Measurements from ENCODE around the gene UTP3. TPM values are rescaled to one million over a fixed set of nuclear protein-coding genes. Genes with fewer than 3 reads are reported as not detected.
"Not testable (repeated sequence)": the region's sequence is repeated elsewhere in the genome, so short reads cannot be mapped to it uniquely, and the experiment has no call there.

The UTP3 gene
- total RNA-seq, 1 donor from 2014 or later, result 47.4 TPM

DNA sequence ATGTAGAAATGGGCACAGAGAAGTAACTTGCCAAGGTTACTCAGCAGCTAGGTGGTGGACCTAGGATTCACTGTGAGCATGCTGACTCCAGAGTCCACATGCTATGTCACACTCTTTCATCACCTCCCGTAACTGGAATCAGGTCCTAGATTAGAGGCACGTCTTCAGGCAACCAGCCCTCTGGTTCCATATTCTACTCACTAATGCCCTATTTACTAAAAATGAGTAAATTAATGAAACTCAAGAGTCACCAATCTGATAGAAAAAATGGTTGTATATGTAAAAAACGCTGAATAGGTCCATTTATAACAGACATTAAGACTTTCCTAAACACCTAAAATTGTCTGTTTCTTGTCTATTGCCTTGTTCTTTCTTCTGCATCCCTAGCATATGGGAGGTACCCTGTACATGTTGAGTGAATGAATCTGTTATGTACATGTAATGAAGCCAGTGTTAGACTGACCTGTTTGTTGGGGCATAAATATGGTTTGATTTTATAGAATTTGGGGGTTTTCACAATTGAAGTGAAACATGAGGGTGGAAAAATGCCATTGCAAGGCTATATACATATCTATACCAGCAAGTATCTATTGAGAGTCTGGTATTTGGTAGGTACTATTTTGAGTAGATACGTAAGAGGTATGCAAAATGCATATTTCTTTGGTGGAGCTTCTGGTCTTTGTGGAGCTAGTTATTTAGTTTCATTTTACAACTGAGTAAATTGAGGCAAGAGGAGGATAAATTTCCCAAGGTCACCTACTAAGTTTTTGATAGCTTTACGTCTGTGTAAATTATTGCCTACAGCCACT, 26.0 kb downstream of the UTP3 start:
- DNase-seq (ENCODE audit: low read depth), result peak; percentile 81

DNA sequence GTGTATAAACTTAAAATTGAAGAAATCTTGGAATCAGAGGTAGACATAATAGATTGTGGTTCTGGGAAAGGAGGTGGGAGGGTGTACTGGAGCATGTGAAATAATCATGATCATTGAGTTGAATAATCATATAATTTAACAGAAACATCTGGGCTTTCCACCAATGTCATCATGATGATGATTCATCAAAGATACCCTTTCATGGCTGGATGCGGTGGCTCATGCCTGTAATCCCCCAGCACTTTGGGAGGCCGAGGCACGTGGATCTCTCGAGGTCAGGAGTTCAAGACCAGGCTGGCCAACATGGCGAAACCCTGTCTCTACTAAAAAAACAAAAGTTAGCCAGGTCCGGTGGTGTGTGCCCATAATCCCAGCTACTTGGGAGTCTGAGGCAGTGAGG, 26.8 kb downstream of the UTP3 start:
- DNase-seq (ENCODE audit: low read depth), result peak; percentile 80

DNA sequence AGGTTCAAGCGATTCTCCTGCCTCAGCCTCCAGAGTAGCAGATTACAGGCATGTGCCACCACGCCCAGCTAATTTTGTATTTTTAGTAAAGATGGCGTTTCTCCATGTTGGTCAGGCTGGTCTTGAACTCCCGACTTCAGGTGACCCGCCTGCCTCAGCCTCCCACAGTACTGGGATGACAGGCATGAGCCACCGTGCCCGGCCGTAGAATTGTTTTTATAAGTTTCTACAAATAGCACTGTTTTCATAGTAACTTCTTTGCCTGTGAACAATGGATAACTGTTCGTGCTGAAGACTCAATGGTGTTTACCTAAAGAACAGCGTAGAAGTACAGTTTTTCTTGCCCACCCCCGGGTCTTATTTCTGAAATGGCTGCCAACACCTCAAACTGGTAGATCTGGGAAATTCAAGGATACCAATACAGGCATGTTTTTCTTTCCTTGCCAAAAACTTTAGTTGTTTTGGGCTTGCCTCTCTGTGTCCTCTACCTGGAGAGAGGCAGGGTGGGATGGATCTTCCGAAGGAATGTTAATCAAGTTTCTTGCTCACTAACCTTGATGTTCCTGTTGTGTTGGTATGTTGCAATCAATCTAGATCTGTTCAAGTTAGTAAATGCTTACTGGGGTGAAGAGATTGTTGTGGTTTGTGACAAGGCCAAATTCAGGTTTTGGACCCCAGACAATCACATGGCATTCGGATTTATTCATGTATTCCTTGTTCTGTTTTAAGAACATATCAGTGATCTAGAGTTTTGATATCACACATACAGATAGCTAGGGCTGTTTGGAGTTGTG, 30.7 kb downstream of the UTP3 start:
- DNase-seq (ENCODE audit: low read depth), result peak; percentile 91

DNA sequence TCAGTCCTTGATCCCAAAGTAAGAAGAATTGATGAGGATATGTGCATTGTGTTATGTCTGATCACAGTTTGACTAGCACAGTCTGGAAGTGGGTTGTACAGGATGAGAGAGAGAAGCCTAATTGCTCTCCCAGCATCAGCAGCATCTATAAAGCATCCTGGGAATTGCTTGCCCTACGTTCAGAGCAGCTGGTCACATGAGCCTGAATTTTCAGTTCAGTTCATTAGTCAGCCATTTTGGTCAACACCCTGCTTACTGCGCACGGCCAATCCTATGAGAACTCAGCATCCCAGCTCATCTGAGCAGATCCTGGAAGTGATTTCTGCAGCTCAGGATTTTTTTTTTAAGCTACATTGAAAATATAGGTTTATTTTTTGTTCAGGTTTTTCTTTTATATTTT, 33.4 kb downstream of the UTP3 start, which contains the start of gene RUFY3:
TSS of gene RUFY3 (plus strand) at position 218 of the 400 bp plus-strand sequence. CDS start 610 bp downstream, outside the sequence.
- peak; percentile 82 for DNase-seq (ENCODE audit: low read depth)

DNA sequence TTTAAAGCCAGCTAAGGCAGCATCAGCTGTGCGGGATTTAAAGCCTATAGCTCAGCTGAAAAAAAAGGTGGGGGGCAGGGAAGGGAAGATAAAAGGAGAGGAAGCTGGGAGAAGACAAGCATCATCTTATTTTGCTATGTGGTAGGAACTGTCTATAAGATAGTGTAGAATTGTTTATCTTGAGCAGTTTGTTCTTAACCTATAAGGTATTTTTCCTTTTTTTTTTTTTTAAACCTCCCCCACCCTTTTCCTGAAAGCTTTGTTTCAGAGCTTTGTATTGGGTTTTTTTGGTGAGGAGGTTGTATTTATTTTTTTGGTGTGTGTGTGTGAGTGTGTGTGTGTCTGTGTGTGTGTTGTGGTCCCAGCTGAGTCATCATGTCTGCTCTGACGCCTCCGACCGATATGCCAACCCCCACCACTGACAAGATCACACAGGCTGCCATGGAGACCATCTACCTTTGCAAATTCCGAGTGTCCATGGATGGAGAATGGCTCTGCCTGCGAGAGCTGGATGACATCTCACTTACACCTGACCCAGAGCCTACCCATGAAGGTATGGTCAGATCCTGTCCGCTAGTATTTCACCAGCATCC, 34.0 kb downstream of the UTP3 start:
- DNase-seq (ENCODE audit: low read depth), result peak; percentile 61

DNA sequence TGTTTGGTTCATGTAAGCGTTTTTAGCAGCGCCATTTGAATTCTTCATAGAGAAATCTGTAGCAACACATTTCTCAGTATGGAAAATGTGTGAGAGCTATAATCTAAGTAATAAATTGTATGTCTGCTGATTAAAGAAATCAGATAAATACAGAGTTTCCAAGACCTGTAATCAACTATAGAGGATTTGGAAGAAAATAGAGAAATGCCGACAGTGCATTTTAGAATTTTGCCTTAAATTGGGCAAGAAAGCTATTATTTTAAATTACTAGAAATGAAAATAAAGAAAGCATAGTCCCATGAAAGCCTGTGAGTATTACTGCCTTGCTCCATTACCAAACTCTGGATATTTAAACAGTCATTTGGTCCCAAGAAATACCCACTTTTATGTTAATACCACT, 36.1 kb downstream of the UTP3 start:
- DNase-seq (ENCODE audit: low read depth), result no peak

DNA sequence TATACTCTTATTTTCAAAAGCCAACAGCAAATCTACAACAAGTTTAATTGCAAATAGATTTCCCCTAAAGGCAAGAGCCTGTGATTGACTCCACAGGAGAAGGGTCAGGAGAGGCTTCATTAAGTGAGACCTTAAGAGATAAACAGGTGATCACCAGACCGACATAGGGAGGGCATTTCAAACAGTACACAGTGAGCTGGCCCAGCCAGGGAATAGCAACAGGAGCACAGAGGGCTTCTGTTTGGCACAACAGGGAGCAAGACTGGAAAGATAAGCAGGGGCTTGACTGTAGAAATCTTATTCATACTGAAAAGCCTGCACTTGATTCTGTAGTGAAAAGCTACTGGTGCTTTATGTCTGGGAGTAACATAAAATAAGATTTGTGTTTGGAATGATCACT, 37.3 kb downstream of the UTP3 start:
- DNase-seq (ENCODE audit: low read depth), result no peak

DNA sequence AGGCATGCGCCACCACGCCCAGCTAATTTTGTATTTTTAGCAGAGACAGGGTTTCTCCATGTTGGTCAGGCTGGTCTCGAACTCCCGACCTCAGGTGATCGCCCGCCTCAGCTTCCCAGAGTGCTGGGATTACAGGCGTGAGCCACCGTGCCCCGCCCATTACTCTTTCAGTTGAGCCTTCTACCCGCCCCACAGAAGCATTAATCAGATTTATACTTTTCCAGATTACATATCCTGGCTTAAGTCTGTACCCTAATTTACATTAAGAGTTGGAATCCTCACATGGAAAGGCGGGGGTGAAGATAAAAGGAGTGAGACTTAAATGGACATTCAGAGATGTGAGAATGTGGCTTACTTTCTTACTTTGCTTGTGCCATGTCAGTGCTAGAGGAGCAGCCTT, 38.2 kb downstream of the UTP3 start:
- DNase-seq (ENCODE audit: low read depth), result not testable (repeated sequence)

DNA sequence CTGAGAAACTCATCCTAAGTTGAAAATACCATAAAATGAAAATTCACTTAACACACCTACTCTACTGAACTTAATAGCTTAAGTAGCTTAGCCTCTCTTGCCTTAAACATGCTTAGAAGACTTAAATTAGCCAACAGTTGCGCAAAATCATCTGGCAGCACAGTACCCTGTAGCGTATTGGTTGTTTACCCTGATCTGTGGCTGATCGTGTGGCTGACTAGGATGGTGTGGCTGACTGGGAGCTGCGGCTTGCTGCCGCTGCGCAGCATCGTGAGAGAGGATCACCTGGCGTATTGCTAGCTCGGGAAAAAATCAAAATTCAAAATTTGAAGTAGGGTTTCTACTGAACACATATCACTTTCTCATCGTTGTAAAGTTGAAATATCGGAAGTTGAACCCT, 39.8 kb downstream of the UTP3 start:
- no peak for DNase-seq (ENCODE audit: low read depth)

DNA sequence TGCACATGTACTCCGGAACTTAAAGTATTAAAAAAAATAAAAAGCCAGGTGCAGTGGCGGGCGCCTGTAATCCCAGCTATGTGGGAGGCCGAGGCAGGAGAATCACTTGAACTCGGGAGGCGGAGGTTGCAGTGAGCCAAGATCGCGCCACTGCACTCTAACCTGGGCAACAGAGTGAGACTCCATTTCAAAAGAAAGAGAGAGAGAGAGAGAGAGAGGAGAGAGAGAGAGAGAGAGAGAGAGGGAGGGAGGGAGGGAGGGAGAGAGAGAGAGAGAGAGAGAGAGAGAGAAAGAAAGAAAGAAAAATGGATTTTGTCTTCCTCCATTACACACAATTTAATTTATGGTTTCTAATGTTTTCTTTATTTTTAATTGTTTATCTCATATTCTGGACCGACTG, 44.5 kb downstream of the UTP3 start:
- not testable (repeated sequence) for DNase-seq (ENCODE audit: low read depth)

DNA sequence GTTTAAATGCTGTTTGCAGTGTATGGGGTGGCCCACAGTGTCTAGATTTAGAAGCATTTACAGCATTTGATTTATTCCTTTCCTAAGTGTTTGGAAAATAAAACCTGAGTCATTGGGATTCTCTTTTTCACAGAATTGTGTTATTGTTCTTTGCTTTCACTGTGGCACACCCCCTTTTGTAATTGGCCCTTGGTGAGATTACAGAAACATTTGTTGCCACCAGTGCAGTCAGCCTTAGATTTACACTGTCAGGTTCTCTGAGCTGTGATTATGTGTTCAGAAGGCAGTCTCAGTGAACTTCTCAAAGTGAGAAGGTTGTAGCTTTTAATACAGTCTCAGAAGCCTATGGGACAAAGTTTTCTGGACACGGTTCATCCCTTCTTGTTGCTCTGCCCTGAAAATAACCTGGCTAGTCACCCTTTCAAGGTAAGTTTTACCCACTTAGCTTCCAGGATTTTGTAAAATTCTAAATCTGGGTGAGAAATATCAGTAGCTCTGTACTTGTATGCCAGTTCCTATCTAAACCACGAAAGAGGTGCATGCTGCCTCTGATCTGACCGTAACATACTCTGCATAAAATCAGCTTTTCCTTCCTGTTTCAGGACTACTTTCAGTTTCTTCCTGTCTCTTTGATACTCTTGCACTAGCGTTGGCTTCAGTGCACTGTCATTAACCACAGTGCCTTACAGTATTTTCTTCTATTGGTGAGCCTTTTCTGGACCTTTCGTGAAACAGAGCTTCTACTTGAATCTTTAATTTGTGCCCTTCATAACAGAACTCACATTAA, 46.0 kb downstream of the UTP3 start:
- peak; percentile 87 for DNase-seq (ENCODE audit: low read depth)

DNA sequence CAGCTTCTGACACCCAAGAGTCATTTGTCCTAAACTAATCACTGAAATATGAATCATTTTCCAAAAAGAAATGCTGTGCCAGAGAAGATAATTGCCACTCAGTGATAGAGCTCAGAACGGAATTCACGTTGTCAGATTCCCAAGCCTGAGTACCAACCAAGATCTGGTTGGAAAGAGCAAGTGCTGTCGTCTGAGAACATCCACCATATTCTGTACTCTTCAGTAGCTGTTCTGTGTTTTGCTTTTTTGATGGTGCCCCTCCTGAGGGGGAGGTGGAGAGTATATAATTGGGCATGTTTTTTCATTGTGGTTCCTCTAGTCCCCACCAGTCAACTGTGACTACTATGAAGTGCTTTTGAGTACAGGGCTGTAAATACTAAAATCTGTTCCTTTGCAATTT, 46.6 kb downstream of the UTP3 start:
- DNase-seq (ENCODE audit: low read depth), result no peak

DNA sequence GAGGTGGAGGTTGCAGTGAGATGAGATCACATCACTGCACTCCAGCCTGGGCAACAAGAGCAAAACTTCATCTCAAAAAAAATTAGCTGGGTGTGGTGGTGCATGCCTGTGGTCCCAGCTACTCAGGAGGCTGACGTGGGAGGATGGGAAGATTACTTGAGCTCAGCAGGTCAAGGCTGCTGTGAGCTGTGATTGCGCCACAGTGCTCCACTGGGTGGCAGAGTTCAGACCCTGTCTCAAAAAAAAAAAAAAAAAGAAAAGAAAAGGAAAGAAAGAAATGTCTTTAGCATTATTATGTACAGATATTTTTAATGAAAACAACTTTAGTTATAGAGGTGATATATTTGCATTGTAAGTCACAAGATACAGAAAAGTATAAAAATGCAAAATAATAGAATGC, 47.6 kb downstream of the UTP3 start:
- peak; percentile 78 for DNase-seq (ENCODE audit: low read depth)

DNA sequence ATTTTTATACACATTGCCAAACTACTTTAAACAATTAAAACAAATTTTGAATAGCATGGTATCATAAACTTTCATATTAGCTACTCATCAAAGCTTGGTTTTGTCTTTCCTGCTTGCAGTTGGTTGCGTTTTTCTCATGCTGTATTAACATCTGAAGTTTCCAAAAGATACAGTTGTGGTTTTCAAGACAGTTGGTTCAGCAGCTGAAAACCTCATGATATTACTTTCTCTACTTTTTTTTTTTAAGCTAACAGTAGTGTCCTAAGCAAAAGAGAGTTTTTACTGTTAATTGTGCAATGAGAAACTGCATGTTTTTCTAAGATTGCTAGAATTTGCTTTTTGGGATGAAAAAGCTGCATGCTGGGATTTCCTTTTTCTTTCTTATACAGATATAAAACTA, 48.7 kb downstream of the UTP3 start:
- no peak for DNase-seq (ENCODE audit: low read depth)

DNA sequence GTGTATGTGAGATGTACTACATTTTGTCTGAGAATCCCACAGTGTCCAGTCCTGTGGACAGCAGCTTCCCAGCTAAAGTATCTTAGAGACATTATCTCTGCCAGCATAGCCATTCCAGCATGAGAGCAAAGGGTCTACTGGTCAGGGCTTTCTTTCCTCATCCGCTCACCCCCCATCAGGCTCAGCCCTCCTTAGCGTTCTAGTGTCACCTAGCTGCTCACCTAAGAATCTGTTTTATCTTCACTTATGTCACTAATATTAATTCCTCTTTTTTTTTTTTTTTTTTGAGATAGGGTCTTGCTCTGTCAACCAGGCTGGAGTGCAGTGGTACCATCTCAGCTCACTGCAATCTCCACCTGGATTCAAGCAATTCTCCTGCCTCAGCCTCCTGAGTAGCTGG, 49.1 kb downstream of the UTP3 start:
- no peak for DNase-seq (ENCODE audit: low read depth)

DNA sequence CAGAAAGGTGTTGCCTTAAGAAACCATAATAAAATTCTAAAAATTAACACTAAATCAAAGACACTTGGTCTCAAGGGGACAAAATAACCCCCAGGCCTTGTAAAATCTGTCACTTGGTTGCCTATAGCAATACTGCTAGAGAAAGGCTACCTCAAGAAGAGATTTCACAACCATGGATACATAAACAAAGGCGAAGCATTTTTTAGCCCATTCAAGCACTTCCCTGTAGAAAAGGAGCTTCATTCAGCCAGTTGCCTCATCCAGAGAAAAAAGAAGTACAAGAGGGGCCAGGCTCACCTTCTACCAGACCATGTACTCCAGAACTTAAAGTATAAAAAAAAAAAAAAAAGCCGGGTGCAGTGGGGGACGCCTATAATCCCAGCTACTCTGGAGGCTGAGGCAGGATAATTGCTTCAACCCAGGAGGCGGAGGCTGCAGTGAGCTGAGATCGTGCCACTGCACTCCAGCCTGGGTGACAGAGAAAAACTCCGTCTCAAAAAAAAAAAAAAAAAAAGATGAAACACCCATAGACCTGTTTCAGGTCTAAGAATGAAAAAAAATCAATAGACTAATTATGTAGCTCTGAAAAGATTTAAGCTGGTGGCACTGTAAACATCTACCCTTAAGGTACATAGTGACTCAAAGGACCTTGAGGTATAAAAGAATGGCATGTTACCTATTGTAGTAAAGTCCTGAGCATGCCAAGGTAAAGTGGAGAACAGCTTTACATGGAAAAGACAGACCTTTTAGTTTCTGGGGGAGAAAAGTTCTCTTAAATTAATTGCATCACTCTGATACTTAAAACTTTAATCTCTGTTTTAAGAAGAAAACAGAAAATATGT, 51.4 kb downstream of the UTP3 start:
- DNase-seq (ENCODE audit: low read depth), result no peak

Other genes with a start within 250 kb of the UTP3 start
- not detected in 2 replicates for gene MUC7, start 216.3 kb upstream of the UTP3 start, total RNA-seq
- gene AMTN, start 170.0 kb upstream of the UTP3 start, total RNA-seq, result not detected in 2 replicates
- gene AMBN, start 96.3 kb upstream of the UTP3 start, total RNA-seq, result not detected in 2 replicates
- 3.3 TPM in 2 replicates for gene ENAM, start 59.8 kb upstream of the UTP3 start, total RNA-seq
- 0.30 TPM in 1 of 2 replicates, not detected in the other for gene JCHAIN, start 22.0 kb upstream of the UTP3 start, total RNA-seq
- 37.9 and 74.9 TPM in 2 replicates for gene RUFY3, start 33.4 kb downstream of the UTP3 start, total RNA-seq
- gene GRSF1, start 151.4 kb downstream of the UTP3 start, total RNA-seq, result 128 and 131 TPM in 2 replicates
- 16.0 and 32.2 TPM in 2 replicates for gene MOB1B, start 213.8 kb downstream of the UTP3 start, total RNA-seq

All from renal cortical epithelial cell (primary cell).